Stimulated activated CD4-positive, alpha-beta T cell treated with anti-CD3 and anti-CD28 coated beads, Interleukin-4, amount 100 ng/mL, for 1 hour (primary cell): Measurements from ENCODE around the gene LINC01488.

Source experiments
- DNase-seq: peaks from one replicate; pipeline ENCODE4 v3.0.0-alpha.2; 2020

Gene LINC01488

DNA sequence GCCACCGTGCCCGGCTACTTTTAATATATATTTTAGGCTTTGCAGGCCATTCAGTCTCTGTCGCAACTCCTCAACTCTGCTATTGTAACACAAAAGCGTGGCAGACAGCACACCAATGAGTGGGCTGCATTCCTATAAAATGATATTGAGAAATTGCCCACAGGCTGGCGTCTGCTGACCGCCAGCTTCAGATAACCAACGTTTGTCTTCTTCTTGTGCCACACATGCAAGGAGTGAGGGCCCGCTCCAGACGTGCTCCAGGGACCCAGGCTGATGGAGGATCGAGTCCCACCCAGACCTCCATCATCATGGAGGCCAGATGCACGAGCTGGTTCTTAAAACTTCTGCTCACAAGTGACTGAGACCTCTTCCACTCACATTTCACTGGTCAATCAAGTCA lies 35.4 kb upstream of the LINC01488 start:
- DNase-seq: no peak

DNA sequence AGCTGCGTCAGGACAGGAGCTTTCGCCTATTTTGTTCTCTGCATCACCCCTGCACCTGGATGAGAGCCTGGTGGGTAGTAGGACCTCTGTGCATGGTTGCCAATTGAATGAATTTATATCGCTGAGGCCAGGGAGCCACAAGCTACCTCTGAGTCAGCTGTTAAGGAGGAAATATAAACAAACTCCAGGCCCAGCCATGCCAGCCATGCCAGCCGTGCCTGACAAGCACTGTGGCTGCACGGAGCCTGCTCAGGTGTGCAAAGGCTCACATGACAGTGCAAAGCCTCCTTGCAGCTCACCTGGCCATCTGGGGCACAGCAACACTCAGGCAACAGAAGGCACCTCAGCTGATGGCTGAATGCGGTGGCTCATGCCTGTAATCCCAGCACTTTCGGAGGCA lies 33.7 kb upstream of the LINC01488 start:
- no peak for DNase-seq

DNA sequence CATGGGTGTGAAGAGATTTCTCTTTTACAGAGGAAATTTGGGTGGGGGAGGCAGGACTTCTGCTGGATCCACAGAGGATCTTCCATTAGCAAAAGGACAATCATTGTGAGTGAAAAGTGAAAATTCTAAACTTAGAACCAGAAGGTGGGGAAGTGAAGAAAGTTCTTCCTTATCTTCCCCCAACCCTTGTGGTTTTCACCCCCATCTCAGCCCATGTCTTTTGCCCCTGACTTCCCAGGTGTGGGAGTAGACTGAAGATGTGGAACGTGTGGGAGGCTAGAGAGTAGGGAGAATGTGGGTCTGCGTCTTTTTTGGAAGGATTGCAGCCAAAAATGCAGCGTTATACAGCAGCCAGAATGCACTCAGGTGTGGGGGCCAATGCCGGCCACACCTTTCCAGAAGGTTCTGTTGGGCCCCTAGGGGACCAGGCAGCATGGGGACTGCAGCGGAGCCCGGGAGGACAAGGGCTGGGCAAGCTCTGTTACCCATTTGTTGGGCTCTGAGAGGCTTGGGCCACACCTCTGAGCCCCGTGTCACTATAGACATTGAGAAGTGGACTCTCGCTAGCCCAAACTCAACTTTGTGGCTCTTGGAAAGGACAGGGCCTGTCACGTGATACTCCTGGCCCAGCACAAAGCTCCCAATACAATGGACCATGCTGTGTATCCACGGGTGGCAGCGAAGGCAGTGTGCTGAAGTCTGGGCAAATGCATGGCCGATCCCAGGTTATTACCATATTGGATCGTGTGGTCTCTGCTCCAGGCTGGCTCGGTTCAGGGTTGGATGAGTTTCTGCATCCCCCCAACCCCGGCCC lies 32.8 kb upstream of the LINC01488 start:
- no peak for DNase-seq

DNA sequence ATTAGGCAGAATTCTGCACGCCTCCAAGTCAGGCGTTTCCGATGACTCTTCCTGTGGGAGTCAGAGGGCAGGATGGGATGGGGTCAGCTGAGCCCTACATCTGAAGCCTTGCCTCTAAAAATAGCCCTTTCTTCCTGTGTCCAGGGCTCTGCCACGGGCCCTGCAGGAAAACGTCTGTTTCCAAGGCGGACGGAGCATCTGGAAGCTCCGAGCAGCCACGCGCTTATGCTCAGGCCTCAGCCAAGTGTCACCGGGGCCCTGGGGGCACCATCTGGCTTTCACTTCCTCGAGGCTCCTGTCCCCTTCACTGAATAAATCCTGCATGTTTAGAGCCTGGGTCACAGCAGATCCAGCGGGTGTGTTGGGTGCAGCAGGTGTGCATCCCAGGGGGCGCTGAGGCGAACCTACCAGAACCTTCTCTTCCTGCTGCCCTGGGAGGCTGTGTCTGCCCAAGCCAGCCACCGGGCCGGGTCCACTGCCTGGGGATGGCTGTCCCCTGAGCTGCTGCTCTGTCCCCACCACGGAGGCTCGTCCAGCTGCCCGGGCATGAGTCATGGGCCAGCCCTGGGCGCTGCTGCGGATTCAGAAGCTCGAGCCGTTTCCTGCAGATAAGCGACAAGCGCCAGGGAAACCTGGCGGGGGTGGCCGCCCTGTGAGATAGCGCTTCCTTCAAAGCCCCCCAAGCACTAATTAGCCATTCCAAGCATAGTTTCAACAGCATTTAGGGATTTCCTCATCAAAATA lies 32.0 kb upstream of the LINC01488 start:
- no peak for DNase-seq

DNA sequence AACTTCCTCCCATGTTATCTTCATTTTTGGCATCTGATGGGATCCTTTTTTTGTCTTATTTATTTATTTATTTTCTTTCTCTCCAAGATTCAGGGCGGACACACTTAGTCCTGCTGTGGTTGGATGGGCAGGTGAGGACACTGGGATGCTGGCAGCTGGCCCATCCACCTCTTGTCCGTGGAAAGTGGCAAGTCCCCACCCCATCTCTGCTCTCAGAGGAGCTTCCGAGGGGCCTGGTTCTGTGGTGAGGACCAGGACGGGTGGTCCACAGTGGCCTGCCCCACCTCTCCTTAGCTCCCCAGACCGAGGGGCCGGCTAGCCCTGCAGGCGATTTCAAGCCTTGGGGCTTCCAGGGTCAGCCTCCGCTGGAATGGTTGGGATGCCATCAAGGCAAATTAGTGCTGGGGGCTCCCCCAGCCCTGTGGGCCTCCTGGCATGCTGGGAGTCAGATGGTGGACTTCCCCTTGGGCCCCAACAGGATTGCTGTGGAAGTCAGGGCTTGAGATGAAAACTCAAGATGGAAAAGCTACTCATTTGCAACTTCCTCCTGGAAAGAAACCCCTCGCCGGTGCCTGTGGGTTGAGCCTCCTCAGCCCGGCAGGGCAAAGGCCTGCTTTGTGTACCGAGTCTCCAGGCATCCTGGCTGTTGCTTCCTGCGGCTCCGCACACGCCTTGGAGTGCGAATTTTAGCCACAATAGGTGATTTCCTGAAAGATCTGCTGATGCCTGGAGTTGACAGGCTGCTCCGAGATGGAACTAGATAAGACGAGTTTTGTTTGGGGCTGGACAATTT lies 31.2 kb upstream of the LINC01488 start:
- no peak for DNase-seq

DNA sequence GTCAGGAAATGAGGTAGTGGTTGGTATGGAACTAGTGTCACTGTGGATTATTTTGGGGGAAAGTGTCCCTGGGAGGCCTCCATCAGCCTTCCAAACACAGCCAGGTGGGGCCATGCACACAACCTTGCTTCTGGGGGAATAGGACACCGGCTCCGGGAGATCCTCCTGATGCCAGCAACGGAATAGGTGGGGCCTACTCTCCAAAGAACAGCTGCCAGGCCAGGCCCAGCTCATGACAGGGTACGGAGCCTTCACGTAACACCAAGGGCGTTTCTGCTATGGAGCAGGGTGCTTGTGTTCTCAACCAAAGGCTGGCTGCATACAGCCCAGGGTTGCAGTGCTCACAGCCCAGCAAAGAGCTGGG lies 30.6 kb upstream of the LINC01488 start:
- DNase-seq: no peak

DNA sequence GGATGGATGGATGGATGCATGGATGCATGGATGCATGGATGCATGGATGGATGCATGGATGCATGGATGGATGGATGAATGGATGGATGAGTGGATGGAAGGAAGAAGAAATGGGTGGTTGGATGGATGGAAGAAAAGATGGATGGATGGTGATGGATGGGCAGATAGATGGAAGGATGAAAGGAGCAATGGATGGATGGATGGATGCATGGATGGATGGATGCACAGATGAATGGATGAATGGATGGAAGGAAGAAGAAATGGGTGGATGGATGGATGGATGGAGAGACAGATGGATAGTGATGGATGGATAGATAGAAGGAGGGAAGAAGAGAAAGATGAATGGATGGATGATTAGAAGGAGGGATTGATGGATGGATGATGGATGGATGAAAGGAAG lies 30.2 kb upstream of the LINC01488 start:
- DNase-seq: no peak

DNA sequence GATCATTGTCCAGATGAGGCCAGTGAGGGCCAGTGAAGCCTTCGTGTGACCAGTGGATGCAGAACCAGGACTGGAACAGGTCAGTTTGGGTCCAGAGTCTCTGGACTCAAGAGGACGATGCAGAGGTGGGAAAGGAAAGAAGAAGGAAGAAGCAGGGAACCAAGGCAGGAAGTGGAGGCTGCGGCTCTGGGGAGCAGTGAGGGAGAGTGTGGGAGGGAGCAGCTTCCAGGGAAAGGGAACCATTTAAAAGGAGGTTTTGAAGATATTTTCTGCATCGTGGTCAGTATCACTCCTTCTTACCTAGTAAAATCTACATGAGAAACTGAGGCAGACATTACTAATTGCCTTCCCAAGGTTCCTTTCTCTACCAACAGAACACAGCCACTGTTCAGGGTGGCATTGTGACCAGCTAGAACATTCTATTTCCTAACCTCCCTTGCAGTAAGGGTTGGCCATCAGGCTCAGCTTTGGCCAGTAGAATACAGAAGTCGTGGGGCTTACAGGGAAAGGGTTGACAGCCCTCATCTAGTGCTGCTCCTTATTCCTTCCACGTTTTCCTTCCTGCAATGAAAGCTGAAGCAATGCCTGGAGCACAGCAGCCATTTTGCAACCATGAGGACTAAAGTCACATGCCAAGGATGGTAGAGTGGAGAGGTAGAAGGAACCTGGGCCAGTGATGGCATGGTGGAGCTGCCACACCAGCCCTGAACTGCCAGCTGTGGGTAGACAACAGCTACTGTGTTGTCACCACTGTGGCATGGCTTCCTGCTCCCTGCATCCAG lies 29.1 kb upstream of the LINC01488 start:
- DNase-seq: no peak

DNA sequence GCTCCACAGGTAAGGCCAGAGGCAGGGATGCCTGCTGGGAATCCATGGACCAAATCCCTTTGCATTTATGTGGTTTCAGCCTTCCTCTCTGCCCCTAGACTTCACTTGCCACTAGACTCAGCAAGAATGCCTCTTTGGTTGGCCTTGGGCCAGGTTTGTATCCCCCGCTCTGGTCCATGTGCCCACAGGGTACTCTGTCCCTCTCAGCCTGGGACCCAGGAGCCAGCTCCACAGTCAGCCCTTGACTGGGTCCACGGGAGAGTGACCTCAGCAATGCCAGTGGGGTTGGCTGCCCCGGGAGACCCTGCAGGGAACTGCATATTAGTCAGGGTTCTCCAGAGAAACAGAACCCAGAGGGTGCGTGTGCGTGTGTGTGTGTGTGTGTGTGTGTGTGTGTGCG lies 28.3 kb upstream of the LINC01488 start:
- no peak for DNase-seq

DNA sequence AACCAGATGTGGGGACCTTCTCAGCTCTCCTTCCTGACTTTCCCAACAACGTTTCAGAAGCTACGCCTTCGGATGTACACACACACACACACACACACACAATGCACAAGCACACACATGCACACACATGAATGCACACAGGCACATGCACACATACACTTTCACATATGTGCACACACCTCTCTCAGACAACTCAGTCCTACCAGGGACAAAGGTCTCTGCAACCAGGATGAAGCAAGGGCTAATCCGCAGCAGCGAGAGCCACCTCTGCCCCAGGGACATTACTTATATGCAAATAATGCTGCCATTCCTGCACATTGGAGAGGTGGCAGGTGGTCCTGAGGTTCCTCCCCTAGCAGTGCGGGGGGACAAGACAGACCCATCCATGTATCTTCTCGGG lies 27.4 kb upstream of the LINC01488 start:
- no peak for DNase-seq

DNA sequence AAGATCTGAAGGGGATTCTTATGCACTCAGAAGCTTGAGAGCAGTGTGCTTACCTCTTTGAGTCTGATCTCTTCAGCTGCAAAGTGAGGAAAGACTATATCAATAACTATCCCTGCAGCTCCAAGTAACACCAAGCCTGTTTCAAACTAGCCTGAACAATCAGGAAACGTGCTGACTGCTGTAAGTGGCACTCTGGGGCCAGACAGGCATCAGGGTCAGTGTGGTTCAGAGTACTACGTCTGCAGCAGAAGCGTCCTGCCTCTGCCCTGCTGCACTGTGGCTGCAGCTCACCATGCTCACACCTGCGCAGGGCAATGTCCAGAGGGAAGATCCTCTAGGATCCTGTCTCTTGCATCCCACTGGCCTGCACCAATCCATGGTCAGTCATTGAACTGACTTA lies 25.5 kb upstream of the LINC01488 start:
- no peak for DNase-seq

DNA sequence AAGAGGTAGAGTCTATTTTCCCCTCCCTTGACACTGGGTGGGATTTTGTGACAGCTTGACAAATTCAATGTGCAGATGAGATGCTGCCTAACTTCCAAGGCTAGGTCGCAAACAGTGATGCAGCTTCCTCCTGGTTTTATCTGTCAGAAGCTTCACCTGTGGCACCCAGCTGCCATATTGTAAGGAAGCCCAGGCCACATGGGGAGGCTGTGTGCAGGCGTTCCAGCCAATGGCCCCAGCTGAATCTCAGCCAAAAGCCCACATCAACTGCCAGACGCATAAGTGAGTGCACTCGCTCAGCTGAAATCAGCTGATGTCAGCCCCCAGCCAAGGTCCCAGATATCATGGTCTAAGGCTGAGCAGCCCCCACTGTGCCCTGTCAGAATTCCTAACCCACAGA lies 24.8 kb upstream of the LINC01488 start:
- DNase-seq: no peak

DNA sequence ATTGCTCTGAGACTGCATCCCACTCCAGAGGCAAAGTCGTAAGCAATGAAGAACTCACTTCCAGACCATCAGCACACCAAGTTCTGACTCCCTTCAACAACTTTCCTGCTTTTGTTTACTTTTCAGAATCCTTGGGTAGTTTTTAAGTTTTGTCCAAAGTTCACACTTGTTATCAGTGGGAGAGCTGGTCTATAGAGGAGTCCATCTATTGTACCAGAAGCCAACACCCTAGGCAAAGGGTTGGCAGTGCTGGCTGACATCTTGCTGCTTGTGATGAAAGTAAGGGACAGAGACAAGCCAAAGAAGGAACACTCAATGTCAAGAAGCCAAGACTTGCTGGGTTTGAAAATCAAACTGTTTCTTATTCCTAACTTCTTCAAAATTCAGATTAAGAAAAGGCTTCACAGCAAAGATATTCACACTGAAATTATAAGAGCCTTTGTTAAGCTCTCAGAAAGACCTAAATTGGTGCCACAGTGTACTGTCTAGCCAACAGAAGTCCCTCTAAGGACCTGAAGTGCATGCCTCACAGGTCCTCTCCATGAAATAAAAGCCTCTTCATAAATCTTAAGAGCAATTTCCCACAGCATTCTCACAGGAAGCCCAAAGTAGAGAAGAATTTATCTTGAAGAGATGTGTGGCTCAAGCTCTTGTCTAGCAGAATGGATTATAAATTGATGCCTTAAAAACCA lies 21.5 kb upstream of the LINC01488 start:
- DNase-seq: no peak

DNA sequence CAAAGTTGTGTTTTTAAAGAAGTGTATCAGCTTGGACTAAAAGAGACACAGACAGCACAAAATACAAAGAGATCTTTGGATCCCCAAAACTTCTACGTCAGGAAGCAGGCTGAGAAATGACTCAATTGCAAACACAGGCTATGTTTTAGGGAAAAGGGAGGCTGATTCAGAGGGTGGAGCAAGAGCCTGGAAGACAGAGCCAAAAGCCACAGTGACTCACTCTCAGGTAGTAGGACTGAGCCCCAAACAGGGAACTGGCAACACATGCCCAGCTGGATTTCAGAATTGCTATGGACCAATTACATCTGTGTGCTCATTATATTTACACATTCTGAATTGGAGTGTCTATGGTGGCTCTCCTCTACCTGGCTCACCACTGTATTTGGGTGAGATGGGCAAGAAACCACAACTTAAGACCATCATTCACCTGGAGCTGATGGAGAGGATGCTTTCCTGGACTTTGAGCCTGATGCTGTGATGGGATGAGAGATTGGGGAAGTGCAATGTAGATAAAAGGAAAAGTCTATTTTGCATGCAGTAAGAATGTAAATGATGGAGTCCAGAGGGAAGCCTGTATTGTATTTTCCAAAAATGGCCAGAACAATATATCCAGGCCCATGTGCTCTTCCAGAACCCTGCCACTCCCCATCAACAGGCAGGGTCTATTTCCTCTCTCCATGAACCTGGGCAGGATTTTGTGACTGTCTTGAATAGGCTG lies 20.8 kb upstream of the LINC01488 start:
- DNase-seq: no peak

DNA sequence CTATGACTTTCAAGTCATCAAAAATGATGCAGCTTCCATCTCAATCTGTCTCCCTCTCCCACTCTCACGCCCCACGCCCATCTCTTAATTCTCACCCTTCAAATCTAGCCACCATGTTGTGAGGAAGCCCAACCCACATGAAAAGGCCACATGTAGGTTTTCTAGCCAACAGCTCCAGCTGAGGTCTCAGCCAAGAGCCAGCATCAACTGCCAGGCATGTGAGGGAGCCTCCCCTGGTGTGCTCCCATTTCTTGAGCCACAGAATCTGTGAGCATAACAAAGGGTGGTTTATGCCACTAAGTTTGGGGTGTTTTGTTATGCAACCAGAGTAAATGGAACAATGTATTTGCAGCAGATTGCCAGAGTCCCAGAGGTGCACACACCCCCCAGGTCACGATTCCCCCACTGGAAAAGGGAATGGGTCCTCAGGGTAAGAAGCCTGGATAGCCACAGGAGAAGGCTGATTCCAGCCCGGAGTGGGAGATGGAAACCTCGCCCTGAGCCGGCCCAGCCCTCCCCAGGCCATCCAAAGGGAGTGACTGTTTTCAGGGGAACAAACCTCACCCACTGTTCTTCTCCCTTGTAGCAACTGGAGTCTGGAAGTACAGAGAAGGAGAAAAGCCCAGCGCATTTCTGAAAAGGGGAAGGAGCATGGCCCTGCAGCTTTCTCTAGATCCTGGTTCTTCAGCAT lies 20.0 kb upstream of the LINC01488 start:
- no peak for DNase-seq

DNA sequence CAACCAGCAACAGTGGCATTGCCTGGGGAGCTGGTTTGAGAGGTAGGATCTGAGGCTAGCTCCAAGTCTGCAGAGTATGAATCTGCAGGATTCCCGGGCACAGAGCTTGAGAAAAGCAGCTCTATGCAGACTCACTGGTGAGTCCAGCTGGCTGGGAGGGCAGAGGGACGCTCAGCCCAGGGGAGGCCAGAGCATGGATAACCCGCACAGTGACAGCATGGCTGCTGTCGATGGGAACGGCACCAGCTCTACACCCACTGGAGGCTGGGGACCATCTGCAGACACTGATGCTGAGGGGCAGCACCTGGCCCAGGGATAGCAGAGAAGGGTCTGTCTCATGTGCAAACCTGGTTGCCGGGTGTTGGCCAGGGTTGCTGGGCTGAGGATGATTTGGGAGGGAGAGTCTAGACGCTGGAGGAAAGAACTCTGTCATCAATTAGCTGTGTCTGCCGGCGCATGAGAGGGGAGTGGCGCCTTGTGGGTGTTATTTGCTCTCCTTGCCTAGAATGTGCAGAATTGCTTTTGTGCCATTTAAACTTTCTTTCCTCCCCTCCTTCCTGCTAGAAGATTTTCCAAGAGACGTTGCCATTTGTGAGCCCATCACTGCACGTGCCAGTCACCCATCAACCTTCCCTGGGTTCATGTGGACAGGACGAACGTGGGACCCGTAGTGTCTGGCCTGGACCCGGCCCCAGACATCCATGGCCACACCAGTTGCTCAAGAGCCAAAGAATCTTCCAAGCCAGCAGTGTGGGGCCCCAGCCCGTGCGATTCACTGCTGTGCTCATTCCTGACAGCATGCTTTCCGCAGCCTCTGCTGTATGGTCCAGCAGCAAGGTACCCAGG lies 19.1 kb upstream of the LINC01488 start:
- DNase-seq: no peak

DNA sequence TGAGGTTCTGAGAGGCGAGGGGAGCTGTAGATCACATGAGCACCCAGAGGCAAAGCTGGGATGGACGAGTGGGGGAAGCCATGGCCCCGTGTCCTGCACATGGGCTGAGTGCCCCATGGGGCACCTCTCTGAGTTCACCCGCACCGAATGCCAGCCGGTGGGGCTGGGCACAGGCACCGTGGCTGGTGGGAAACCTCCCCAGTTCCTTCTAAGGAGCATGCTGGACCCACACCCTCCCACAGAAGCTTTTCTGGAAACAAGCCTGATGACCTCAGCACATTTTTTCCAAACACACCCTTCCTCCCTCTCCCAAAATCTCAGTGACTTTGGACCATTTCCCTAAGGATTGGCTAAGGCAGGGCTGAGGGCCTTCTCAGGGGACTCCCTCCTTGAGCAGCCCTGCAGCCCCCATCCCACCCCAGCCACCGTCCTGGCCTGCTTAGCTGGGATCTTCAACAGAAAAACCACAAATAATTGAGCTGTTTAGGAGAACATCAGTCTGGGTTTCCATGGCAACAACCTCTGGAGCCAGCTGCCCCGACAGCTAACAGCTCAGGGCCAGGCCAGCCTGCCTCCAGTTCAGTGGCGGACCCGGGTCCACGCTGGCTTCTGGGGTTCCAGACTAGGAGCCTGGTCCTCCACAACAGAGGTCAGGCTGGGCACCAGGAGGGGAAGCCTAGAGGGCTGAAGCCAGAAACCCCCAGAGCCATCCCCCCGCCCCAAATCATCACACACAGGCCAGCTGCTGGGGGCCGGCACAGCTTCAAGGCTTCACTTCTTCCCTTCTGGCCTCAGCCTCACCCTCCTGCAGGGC lies 18.1 kb upstream of the LINC01488 start:
- no peak for DNase-seq

DNA sequence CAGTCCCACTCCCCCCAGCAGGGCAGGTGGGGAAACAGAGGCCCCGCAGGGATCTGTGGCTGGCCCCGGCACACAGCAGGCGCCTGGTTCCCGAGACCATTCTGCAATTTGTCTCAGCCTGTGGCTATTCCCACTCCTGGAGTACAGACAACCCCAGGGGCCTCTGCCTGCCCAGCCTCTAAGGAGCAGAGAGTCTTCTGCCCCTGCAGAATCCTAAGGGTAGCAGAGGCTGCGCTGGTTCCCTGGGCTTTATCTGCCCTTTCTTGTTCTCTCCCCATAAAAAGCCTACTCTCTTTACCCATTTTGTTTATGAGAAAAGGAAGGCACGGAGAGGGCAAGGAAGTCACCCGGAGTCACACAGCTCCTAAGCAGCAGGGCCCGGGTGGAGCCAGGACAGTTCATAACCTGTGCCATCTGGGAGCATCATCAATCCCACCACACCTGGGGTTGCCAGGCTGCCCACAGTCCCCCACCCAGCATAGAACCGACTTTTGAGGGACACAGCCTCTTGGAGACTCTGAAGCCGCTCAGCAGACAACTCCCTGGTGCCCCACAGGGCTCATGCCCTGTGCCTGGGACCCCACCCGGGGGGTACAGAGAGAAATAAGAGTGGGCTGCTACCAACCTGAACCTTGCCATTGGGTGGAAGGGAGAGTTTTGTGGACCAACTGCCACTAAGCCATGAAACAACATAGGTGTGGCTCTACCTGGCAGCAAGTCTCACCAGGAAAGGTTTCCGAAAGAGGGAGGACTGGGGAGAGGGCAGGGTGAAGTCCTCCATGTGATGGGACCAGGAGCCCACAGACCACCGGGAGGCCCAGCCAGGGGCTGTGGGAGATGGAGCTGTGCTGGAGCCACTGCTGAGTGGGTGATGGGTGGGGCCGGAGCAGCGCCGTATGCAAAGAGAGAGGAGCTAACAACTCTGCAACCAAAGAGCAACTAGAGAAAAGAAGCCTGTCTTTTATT lies 17.2 kb upstream of the LINC01488 start:
- no peak for DNase-seq
